Measurements from ENCODE around the gene PRPF19.

The PRPF19 gene

GRCh38 chr11:60918939-60919265 lies 12.5 kb upstream of the PRPF19 start:
- Histone ChIP-seq H3K4me2 (ENCODE audit: low read length) (peak overlapping the region; percentile 40), H3K4me1 (ENCODE audit: control insufficient read depth, low read length) (peaks cover 45% of the 10 kb centered on the region), H3K27ac (ENCODE audit: low read depth, low read length) (0 out of 2 replicates have a peak overlapping the region, but pooled peaks have one; percentile 5), H3K9me2 (replicated peaks; ENCODE audit: control insufficient read depth, low read length) (no peaks in the 10 kb centered on the region), H3F3A (ENCODE audit: control insufficient read depth, insufficient read depth) (no peaks in the 10 kb centered on the region; the same call in 1 of the 2 replicates), H3K9me3 (ENCODE audit: control insufficient read depth, insufficient read depth, low read length) (no peaks in the 10 kb centered on the region), H3K4me3 (ENCODE audit: low read length) (peak overlapping the region; percentile 10; the same call in 1 of the 2 replicates), H4K20me1 (ENCODE audit: control insufficient read depth, insufficient read depth, low read depth, low read length) (no peaks in the 10 kb centered on the region; the same call in 1 of the 2 replicates), H3K79me2 (ENCODE audit: control insufficient read depth, low read length) (peaks cover 59% of the 10 kb centered on the region), H3K36me3 (ENCODE audit: control insufficient read depth, low read length) (peaks cover 71% of the 10 kb centered on the region), H3K27me3 (ENCODE audit: control insufficient read depth, low read length) (no peaks in the 10 kb centered on the region)
- TF ChIP-seq EZH2phosphoT487 (IDR thresholded peaks at IDR 0.05; ENCODE audit: borderline replicate concordance, low read length) (no peak), CTCF (IDR thresholded peaks at IDR 0.05; ENCODE audit: low read depth, low read length, poor library complexity, severe bottlenecking) (no peak)

DNA sequence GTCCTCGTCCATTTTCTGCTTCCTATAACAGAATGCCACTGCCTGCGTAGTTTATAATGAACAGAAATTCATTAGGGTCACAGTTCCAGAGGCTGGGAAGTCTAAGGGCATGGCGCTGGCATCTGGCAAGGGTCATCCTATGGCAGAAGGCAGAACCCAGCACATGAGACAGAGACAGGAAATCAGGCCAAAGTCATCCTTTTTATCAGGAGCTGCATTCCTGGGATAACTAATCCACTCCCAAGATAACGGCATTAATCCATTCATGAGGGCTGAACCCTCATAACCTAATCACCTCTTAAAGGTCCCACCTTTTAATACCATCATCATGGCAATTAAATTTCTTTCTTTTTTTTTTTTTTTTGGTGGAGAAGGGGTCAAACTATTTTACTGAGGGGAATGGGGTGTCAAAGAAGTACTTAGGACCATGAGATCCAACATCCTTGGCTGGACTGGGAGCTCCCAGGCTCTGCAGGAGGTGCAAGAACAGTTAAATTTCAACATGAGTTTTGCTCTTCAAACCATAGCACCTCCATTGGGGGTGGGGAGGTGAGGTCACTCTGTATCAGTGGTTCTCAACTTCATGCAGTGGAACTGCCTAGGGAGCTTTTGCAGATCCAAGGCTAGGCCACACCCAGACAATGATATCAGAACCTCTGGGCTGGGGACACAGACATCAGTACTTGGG lies 12.0 kb upstream of the PRPF19 start:
- H4K20me1 ChIP-seq (ENCODE audit: control insufficient read depth, insufficient read depth, low read depth, low read length) = no peaks in the 10 kb centered on the region; the same call in 1 of the 2 replicates
- TF ChIP-seq CTCF (IDR thresholded peaks at IDR 0.05; ENCODE audit: low read depth, low read length, poor library complexity, severe bottlenecking) (no peak), EZH2phosphoT487 (IDR thresholded peaks at IDR 0.05; ENCODE audit: borderline replicate concordance, low read length) (no peak)
- H3K27ac ChIP-seq (ENCODE audit: low read depth, low read length) = no peak overlapping the region
- peaks cover 59% of the 10 kb centered on the region for H3K79me2 ChIP-seq (ENCODE audit: control insufficient read depth, low read length)
- H3K36me3 ChIP-seq (ENCODE audit: control insufficient read depth, low read length) = peaks cover 71% of the 10 kb centered on the region
- H3K9me3 ChIP-seq (ENCODE audit: control insufficient read depth, insufficient read depth, low read length) = no peaks in the 10 kb centered on the region
- H3K4me2 ChIP-seq (ENCODE audit: low read length) = peak overlapping the region; percentile 40
- H3K27me3 ChIP-seq (ENCODE audit: control insufficient read depth, low read length) = no peaks in the 10 kb centered on the region
- peaks cover 45% of the 10 kb centered on the region for H3K4me1 ChIP-seq (ENCODE audit: control insufficient read depth, low read length)
- H3K4me3 ChIP-seq (ENCODE audit: low read length) = peak overlapping the region; percentile 10; the same call in 1 of the 2 replicates
- no peaks in the 10 kb centered on the region for H3K9me2 ChIP-seq (replicated peaks; ENCODE audit: control insufficient read depth, low read length)
- no peaks in the 10 kb centered on the region; the same call in 1 of the 2 replicates for H3F3A ChIP-seq (ENCODE audit: control insufficient read depth, insufficient read depth)

DNA sequence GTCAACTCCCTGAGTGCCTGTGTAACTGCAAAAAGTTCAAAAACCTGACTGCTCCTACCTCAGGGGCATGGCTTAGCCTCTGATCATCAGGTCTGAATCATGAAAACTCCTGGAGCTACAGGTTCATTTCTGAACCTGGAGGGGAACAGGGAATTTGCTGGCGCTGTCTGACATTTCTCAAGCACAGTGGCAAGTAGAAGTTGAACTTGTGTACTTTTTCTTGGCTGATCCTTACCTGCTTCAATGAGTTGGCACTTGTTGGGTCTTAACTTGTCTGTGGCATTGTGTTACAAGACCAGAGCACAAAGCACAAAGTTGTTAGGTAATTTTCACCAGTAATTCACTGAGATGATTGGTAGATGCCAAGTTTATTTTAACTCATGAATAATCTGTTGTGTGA lies 10.9 kb upstream of the PRPF19 start:
- Histone ChIP-seq H3K4me1 (ENCODE audit: control insufficient read depth, low read length) (peaks cover 56% of the 10 kb centered on the region), H3K79me2 (ENCODE audit: control insufficient read depth, low read length) (peaks cover 59% of the 10 kb centered on the region), H3F3A (ENCODE audit: control insufficient read depth, insufficient read depth) (peaks cover under 1% of the 10 kb centered on the region; the same call in 1 of the 2 replicates), H3K9me3 (ENCODE audit: control insufficient read depth, insufficient read depth, low read length) (no peaks in the 10 kb centered on the region), H3K9me2 (replicated peaks; ENCODE audit: control insufficient read depth, low read length) (no peaks in the 10 kb centered on the region), H3K36me3 (ENCODE audit: control insufficient read depth, low read length) (peaks cover 62% of the 10 kb centered on the region), H3K27me3 (ENCODE audit: control insufficient read depth, low read length) (no peaks in the 10 kb centered on the region), H3K4me2 (ENCODE audit: low read length) (peak overlapping the region; percentile 88), H4K20me1 (ENCODE audit: control insufficient read depth, insufficient read depth, low read depth, low read length) (no peaks in the 10 kb centered on the region; the same call in 1 of the 2 replicates), H3K27ac (ENCODE audit: low read depth, low read length) (no peak overlapping the region), H3K4me3 (ENCODE audit: low read length) (no peak overlapping the region)
- TF ChIP-seq EZH2phosphoT487 (IDR thresholded peaks at IDR 0.05; ENCODE audit: borderline replicate concordance, low read length) (no peak), CTCF (IDR thresholded peaks at IDR 0.05; ENCODE audit: low read depth, low read length, poor library complexity, severe bottlenecking) (no peak)
